HEK293T (cell line): ENCODE data around the gene CIPC.
A peak's percentile ranks its signal among the peaks of the same experiment; 100 is the strongest.

Source experiments
- CTCF ChIA-PET: fragments of 350-600 bp; formaldehyde crosslinking; extraction: SDS; loops from one replicate; lab custom pipeline; 2021; ENCODE audit warnings: antibody characterized with exemption, inconsistent platforms; lab: Yijun Ruan, JAX
- POLR2A ChIA-PET: fragments of 350-600 bp; formaldehyde crosslinking; extraction: SDS; loops from one replicate; lab custom pipeline; 2020; ENCODE audit warnings: antibody characterized with exemption, inconsistent platforms; lab: Yijun Ruan, JAX
- DNase-seq: peaks from one replicate; pipeline ENCODE4 v3.0.0; 2012; ENCODE audit warnings: mixed read lengths; ENCODE audit errors: extremely low spot score
- ARNT ChIP-seq: fragments of 450-650 bp; IDR thresholded peaks from 2 replicates; pipeline ENCODE4 v1.6.1; 2017; ENCODE audit warnings: mild to moderate bottlenecking
- BHLHE40 ChIP-seq: fragments of 450-650 bp; IDR thresholded peaks from 2 replicates; pipeline ENCODE4 v1.6.1; 2016; ENCODE audit warnings: mild to moderate bottlenecking, moderate library complexity, borderline replicate concordance
- CTBP1 ChIP-seq: fragments of 450-650 bp; IDR thresholded peaks from 2 replicates; pipeline ENCODE4 v1.6.1; 2016; ENCODE audit warnings: borderline replicate concordance
- ELF4 ChIP-seq: fragments of 450-650 bp; IDR thresholded peaks from 2 replicates; pipeline ENCODE4 v1.6.1; 2017; ENCODE audit warnings: antibody characterized with exemption
- FOXA1 ChIP-seq: fragments of 450-650 bp; IDR thresholded peaks from 2 replicates; pipeline ENCODE4 v1.6.1; 2016; ENCODE audit warnings: mild to moderate bottlenecking
- FOXK2 ChIP-seq: fragments of 450-650 bp; IDR thresholded peaks from 2 replicates; pipeline ENCODE4 v1.6.1; 2016; ENCODE audit warnings: mild to moderate bottlenecking
- FOXM1 ChIP-seq: fragments of 450-650 bp; IDR thresholded peaks from 2 replicates; pipeline ENCODE4 v1.6.1; 2017; ENCODE audit warnings: mild to moderate bottlenecking, borderline replicate concordance
- HDGF ChIP-seq: fragments of 450-650 bp; IDR thresholded peaks from 2 replicates; pipeline ENCODE4 v1.6.1; 2017; ENCODE audit warnings: antibody characterized with exemption, borderline replicate concordance
- L3MBTL2 ChIP-seq: fragments of 450-650 bp; conservative IDR thresholded peaks from 2 replicates; pipeline ENCODE4 v1.6.1; 2016; ENCODE audit warnings: mild to moderate bottlenecking
- LEF1 ChIP-seq: fragments of 450-650 bp; IDR thresholded peaks from 2 replicates; pipeline ENCODE4 v1.6.1; 2017; ENCODE audit warnings: mild to moderate bottlenecking, borderline replicate concordance
- NFRKB ChIP-seq: fragments of 450-650 bp; IDR thresholded peaks from 2 replicates; pipeline ENCODE4 v1.6.1; 2016; ENCODE audit warnings: mild to moderate bottlenecking, moderate library complexity
- PKNOX1 ChIP-seq: fragments of 450-650 bp; IDR thresholded peaks from 2 replicates; pipeline ENCODE4 v1.6.1; 2016
- SP1 ChIP-seq: fragments of 450-650 bp; IDR thresholded peaks from 2 replicates; pipeline ENCODE4 v1.6.1; 2017
- SUZ12 ChIP-seq: fragments of 450-650 bp; IDR thresholded peaks from 2 replicates; pipeline ENCODE4 v1.6.1; 2016; ENCODE audit warnings: mild to moderate bottlenecking
- TARDBP ChIP-seq: fragments of 450-650 bp; IDR thresholded peaks from 2 replicates; pipeline ENCODE4 v1.6.1; 2016
- ZNF384 ChIP-seq: fragments of 450-650 bp; IDR thresholded peaks from 2 replicates; pipeline ENCODE4 v1.6.1; 2016

The CIPC gene

GRCh38 chr14:77131871-77132486 is 33.9 kb downstream of the CIPC start:
- TF ChIP-seq PKNOX1 (no peak), LEF1 (no peak), ARNT (no peak), TARDBP (no peak), HDGF (no peak), NFRKB (no peak), FOXA1 (no peak), FOXM1 (no peak), CTBP1 (no peak)
- CTCF ChIA-PET: interaction anchor here (1.0 to 1.6 kb wide), 2 partner anchors 8 to 14 kb away, joined by 3 to 4 read pairs; no protein-coding TSS in a partner anchor
- no peak for DNase-seq
- POLR2A ChIA-PET: no interaction called here

GRCh38 chr14:77133720-77134338 is 35.8 kb downstream of the CIPC start:
- DNase-seq: peak; percentile 62
- ChIA-PET CTCF (interaction anchor here (0.7 to 1.0 kb wide), 2 partner anchors 10 to 258 kb away, joined by 3 to 7 read pairs; no protein-coding TSS in a partner anchor), POLR2A (no interaction called here)
- TF ChIP-seq NFRKB: no peak
- no peak for TF ChIP-seq BHLHE40
- no peak for TF ChIP-seq CTBP1
- TF ChIP-seq SUZ12: no peak
- no peak for TF ChIP-seq ZNF384
- no peak for TF ChIP-seq L3MBTL2
- TF ChIP-seq HDGF: no peak
- TF ChIP-seq ARNT: no peak
- no peak for TF ChIP-seq TARDBP
- no peak for TF ChIP-seq SP1
- TF ChIP-seq FOXA1: no peak
- no peak for TF ChIP-seq FOXM1
- TF ChIP-seq PKNOX1: no peak
- TF ChIP-seq FOXK2: no peak
- no peak for TF ChIP-seq ELF4
- TF ChIP-seq LEF1: no peak

GRCh38 chr14:77139022-77139421 is 41.0 kb downstream of the CIPC start:
- ChIA-PET CTCF (interaction anchor here (0.6 to 1.3 kb wide), 2 partner anchors 17 to 429 kb away, joined by 3 read pairs; no protein-coding TSS in a partner anchor), POLR2A (interaction anchor here (1.5 kb wide), 1 partner anchor 40 kb away, joined by 3 read pairs; no protein-coding TSS in a partner anchor)
- no peak for DNase-seq
- no peak for TF ChIP-seq FOXM1
- TF ChIP-seq NFRKB: no peak
- TF ChIP-seq FOXA1: no peak
- no peak for TF ChIP-seq ELF4
- no peak for TF ChIP-seq SUZ12
- TF ChIP-seq FOXK2: no peak
- TF ChIP-seq L3MBTL2: no peak
- no peak for TF ChIP-seq BHLHE40
- no peak for TF ChIP-seq LEF1
- TF ChIP-seq SP1: no peak
- TF ChIP-seq ARNT: no peak
- TF ChIP-seq PKNOX1: no peak
- no peak for TF ChIP-seq CTBP1
- no peak for TF ChIP-seq HDGF
- TF ChIP-seq TARDBP: no peak
- no peak for TF ChIP-seq ZNF384

GRCh38 chr14:77139540-77140358 is 41.7 kb downstream of the CIPC start:
- ChIA-PET CTCF (interaction anchor here (0.6 to 4.7 kb wide), 6 partner anchors 8 to 428 kb away, joined by 3 to 39 read pairs (median 4); no protein-coding TSS in a partner anchor), POLR2A (interaction anchor here (1.5 kb wide), 2 partner anchors 41 to 181 kb away, joined by 3 read pairs; partner anchors contain the start of genes GSTZ1 and POMT2)
- peak; percentile 83 for DNase-seq
- TF ChIP-seq LEF1: no peak
- TF ChIP-seq L3MBTL2: peak; percentile 69
- 0 out of 2 replicates have a peak, but pooled peaks have one; percentile 33 for TF ChIP-seq ARNT

GRCh38 chr14:77140359-77141213 is 42.5 kb downstream of the CIPC start:
- TF ChIP-seq L3MBTL2 (peak; percentile 66), FOXA1 (no peak), FOXM1 (peak; percentile 72; the same call in 1 of the 2 replicates)
- ChIA-PET CTCF (interaction anchor here (0.8 to 4.7 kb wide), 9 partner anchors 8 to 427 kb away, joined by 3 to 39 read pairs (median 4); no protein-coding TSS in a partner anchor), POLR2A (interaction anchor here (1.1 to 2.1 kb wide), 5 partner anchors 17 to 180 kb away, joined by 3 to 7 read pairs (median 4); partner anchors contain the start of genes GSTZ1 and POMT2)
- peak; percentile 36 for DNase-seq
